ENCODE data around the gene TM4SF1. TPM values are rescaled to one million over a fixed set of nuclear protein-coding genes. Genes with fewer than 3 reads are reported as not detected.

The TM4SF1 gene
- total RNA-seq, 1 experiment from 2014 or later = not detected

- Histone ChIP-seq H4K20me1 (ENCODE audit: insufficient read depth, low read depth, low read length) (no peaks in the 10 kb centered on the region), H2AFZ (ENCODE audit: low read length) (no peak overlapping the region), H3K9ac (ENCODE audit: low read length) (no peak overlapping the region), H3K36me3 (ENCODE audit: insufficient read depth, low read length) (no peaks in the 10 kb centered on the region), H3K9me2 (replicated peaks; ENCODE audit: insufficient read depth, low read length) (no peaks in the 10 kb centered on the region), H3K27ac (ENCODE audit: low read length) (no peak overlapping the region), H3K79me2 (ENCODE audit: low read length) (no peaks in the 10 kb centered on the region), H3K9me3 (ENCODE audit: low read length) (no peaks in the 10 kb centered on the region), H3K4me1 (ENCODE audit: low read length) (no peaks in the 10 kb centered on the region), H3K4me3 (ENCODE audit: low read length) (no peak overlapping the region), H3K4me2 (ENCODE audit: low read depth, low read length, poor library complexity, severe bottlenecking) (no peak overlapping the region), H3K27me3 (ENCODE audit: low read length) (0 out of 2 replicates have a peak, but pooled peaks cover 4% of the 10 kb centered on the region)
- no peak for DNase-seq
Observed at GRCh38 chr3:149368674-149369497, 8.6 kb downstream of the TM4SF1 start.

GRCh38 chr3:149368201-149368673 is 9.2 kb downstream of the TM4SF1 start:
- Histone ChIP-seq H3K36me3 (ENCODE audit: insufficient read depth, low read length) (no peaks in the 10 kb centered on the region), H3K79me2 (ENCODE audit: low read length) (no peaks in the 10 kb centered on the region), H3K4me3 (ENCODE audit: low read length) (no peak overlapping the region), H2AFZ (ENCODE audit: low read length) (no peak overlapping the region), H3K9ac (ENCODE audit: low read length) (no peak overlapping the region), H3K9me3 (ENCODE audit: low read length) (no peaks in the 10 kb centered on the region), H4K20me1 (ENCODE audit: insufficient read depth, low read depth, low read length) (no peaks in the 10 kb centered on the region), H3K27me3 (ENCODE audit: low read length) (0 out of 2 replicates have a peak, but pooled peaks cover 4% of the 10 kb centered on the region), H3K9me2 (replicated peaks; ENCODE audit: insufficient read depth, low read length) (no peaks in the 10 kb centered on the region), H3K4me2 (ENCODE audit: low read depth, low read length, poor library complexity, severe bottlenecking) (no peak overlapping the region), H3K4me1 (ENCODE audit: low read length) (no peaks in the 10 kb centered on the region), H3K27ac (ENCODE audit: low read length) (no peak overlapping the region)
- no peak for DNase-seq

GRCh38 chr3:149366941-149367840 is 10.3 kb downstream of the TM4SF1 start:
- Histone ChIP-seq H3K36me3 (ENCODE audit: insufficient read depth, low read length) (no peaks in the 10 kb centered on the region), H3K27ac (ENCODE audit: low read length) (no peak overlapping the region), H3K9me2 (replicated peaks; ENCODE audit: insufficient read depth, low read length) (no peaks in the 10 kb centered on the region), H3K4me3 (ENCODE audit: low read length) (no peak overlapping the region), H3K4me1 (ENCODE audit: low read length) (no peaks in the 10 kb centered on the region), H3K27me3 (ENCODE audit: low read length) (0 out of 2 replicates have a peak, but pooled peaks cover 4% of the 10 kb centered on the region), H3K9me3 (ENCODE audit: low read length) (no peaks in the 10 kb centered on the region), H2AFZ (ENCODE audit: low read length) (no peak overlapping the region), H4K20me1 (ENCODE audit: insufficient read depth, low read depth, low read length) (no peaks in the 10 kb centered on the region), H3K4me2 (ENCODE audit: low read depth, low read length, poor library complexity, severe bottlenecking) (no peak overlapping the region), H3K79me2 (ENCODE audit: low read length) (no peaks in the 10 kb centered on the region), H3K9ac (ENCODE audit: low read length) (no peak overlapping the region)
- no peak for DNase-seq

- no peaks in the 10 kb centered on the region for H3K9me2 ChIP-seq (replicated peaks; ENCODE audit: insufficient read depth, low read length)
- no peaks in the 10 kb centered on the region for H4K20me1 ChIP-seq (ENCODE audit: insufficient read depth, low read depth, low read length)
- no peaks in the 10 kb centered on the region for H3K4me1 ChIP-seq (ENCODE audit: low read length)
- H3K4me2 ChIP-seq (ENCODE audit: low read depth, low read length, poor library complexity, severe bottlenecking) = no peak overlapping the region
- H3K36me3 ChIP-seq (ENCODE audit: insufficient read depth, low read length) = no peaks in the 10 kb centered on the region
- H2AFZ ChIP-seq (ENCODE audit: low read length) = no peak overlapping the region
- H3K9ac ChIP-seq (ENCODE audit: low read length) = no peak overlapping the region
- no peaks in the 10 kb centered on the region for H3K79me2 ChIP-seq (ENCODE audit: low read length)
- no peak overlapping the region for H3K4me3 ChIP-seq (ENCODE audit: low read length)
- 0 out of 2 replicates have a peak, but pooled peaks cover 4% of the 10 kb centered on the region for H3K27me3 ChIP-seq (ENCODE audit: low read length)
- no peak for DNase-seq
- H3K27ac ChIP-seq (ENCODE audit: low read length) = no peak overlapping the region
- H3K9me3 ChIP-seq (ENCODE audit: low read length) = no peaks in the 10 kb centered on the region
Observed at GRCh38 chr3:149366031-149366430, 11.4 kb downstream of the TM4SF1 start.

GRCh38 chr3:149364624-149365023 is 12.8 kb downstream of the TM4SF1 start:
- H3K79me2 ChIP-seq (ENCODE audit: low read length) = no peaks in the 10 kb centered on the region
- no peak overlapping the region for H3K9ac ChIP-seq (ENCODE audit: low read length)
- H3K36me3 ChIP-seq (ENCODE audit: insufficient read depth, low read length) = no peaks in the 10 kb centered on the region
- no peak for DNase-seq
- H3K27me3 ChIP-seq (ENCODE audit: low read length) = no peaks in the 10 kb centered on the region
- H3K9me2 ChIP-seq (replicated peaks; ENCODE audit: insufficient read depth, low read length) = no peaks in the 10 kb centered on the region
- H3K27ac ChIP-seq (ENCODE audit: low read length) = no peak overlapping the region
- H4K20me1 ChIP-seq (ENCODE audit: insufficient read depth, low read depth, low read length) = no peaks in the 10 kb centered on the region
- no peak overlapping the region for H3K4me2 ChIP-seq (ENCODE audit: low read depth, low read length, poor library complexity, severe bottlenecking)
- H3K4me1 ChIP-seq (ENCODE audit: low read length) = no peaks in the 10 kb centered on the region
- H3K4me3 ChIP-seq (ENCODE audit: low read length) = no peak overlapping the region
- no peak overlapping the region for H2AFZ ChIP-seq (ENCODE audit: low read length)
- no peaks in the 10 kb centered on the region for H3K9me3 ChIP-seq (ENCODE audit: low read length)

GRCh38 chr3:149363053-149363452 is 14.4 kb downstream of the TM4SF1 start:
- Histone ChIP-seq H3K27ac (ENCODE audit: low read length) (no peak overlapping the region), H2AFZ (ENCODE audit: low read length) (no peak overlapping the region), H3K36me3 (ENCODE audit: insufficient read depth, low read length) (no peaks in the 10 kb centered on the region), H3K9me2 (replicated peaks; ENCODE audit: insufficient read depth, low read length) (no peaks in the 10 kb centered on the region), H3K9me3 (ENCODE audit: low read length) (no peaks in the 10 kb centered on the region), H3K4me3 (ENCODE audit: low read length) (no peak overlapping the region), H3K27me3 (ENCODE audit: low read length) (no peaks in the 10 kb centered on the region), H3K79me2 (ENCODE audit: low read length) (no peaks in the 10 kb centered on the region), H3K4me2 (ENCODE audit: low read depth, low read length, poor library complexity, severe bottlenecking) (no peak overlapping the region), H4K20me1 (ENCODE audit: insufficient read depth, low read depth, low read length) (no peaks in the 10 kb centered on the region), H3K9ac (ENCODE audit: low read length) (no peak overlapping the region), H3K4me1 (ENCODE audit: low read length) (no peaks in the 10 kb centered on the region)
- no peak for DNase-seq

GRCh38 chr3:149362366-149362765 is 15.1 kb downstream of the TM4SF1 start:
- Histone ChIP-seq H3K4me3 (ENCODE audit: low read length) (no peak overlapping the region), H3K4me1 (ENCODE audit: low read length) (no peaks in the 10 kb centered on the region), H3K4me2 (ENCODE audit: low read depth, low read length, poor library complexity, severe bottlenecking) (no peak overlapping the region), H3K27ac (ENCODE audit: low read length) (no peak overlapping the region), H3K36me3 (ENCODE audit: insufficient read depth, low read length) (no peaks in the 10 kb centered on the region), H3K9ac (ENCODE audit: low read length) (no peak overlapping the region), H4K20me1 (ENCODE audit: insufficient read depth, low read depth, low read length) (no peaks in the 10 kb centered on the region), H3K27me3 (ENCODE audit: low read length) (no peaks in the 10 kb centered on the region), H2AFZ (ENCODE audit: low read length) (no peak overlapping the region), H3K79me2 (ENCODE audit: low read length) (no peaks in the 10 kb centered on the region), H3K9me3 (ENCODE audit: low read length) (no peaks in the 10 kb centered on the region), H3K9me2 (replicated peaks; ENCODE audit: insufficient read depth, low read length) (no peaks in the 10 kb centered on the region)
- no peak for DNase-seq

GRCh38 chr3:149356630-149357029 is 20.8 kb downstream of the TM4SF1 start:
- Histone ChIP-seq H3K36me3 (ENCODE audit: insufficient read depth, low read length) (no peaks in the 10 kb centered on the region), H3K9me2 (replicated peaks; ENCODE audit: insufficient read depth, low read length) (no peaks in the 10 kb centered on the region), H3K27ac (ENCODE audit: low read length) (no peak overlapping the region), H3K4me1 (ENCODE audit: low read length) (no peaks in the 10 kb centered on the region), H3K9ac (ENCODE audit: low read length) (no peak overlapping the region), H4K20me1 (ENCODE audit: insufficient read depth, low read depth, low read length) (no peaks in the 10 kb centered on the region), H3K4me3 (ENCODE audit: low read length) (no peak overlapping the region), H3K9me3 (ENCODE audit: low read length) (no peaks in the 10 kb centered on the region), H3K27me3 (ENCODE audit: low read length) (no peaks in the 10 kb centered on the region), H3K79me2 (ENCODE audit: low read length) (no peaks in the 10 kb centered on the region), H2AFZ (ENCODE audit: low read length) (no peak overlapping the region), H3K4me2 (ENCODE audit: low read depth, low read length, poor library complexity, severe bottlenecking) (no peak overlapping the region)
- no peak for DNase-seq

Measured in Karpas-422 (cell line).